ENCODE measurements around the gene MYO1D.

The MYO1D gene

GRCh38 chr17:32752934-32753333 lies 124.0 kb downstream of the MYO1D start:
- no peak for DNase-seq (ENCODE audit: low read depth, low spot score)
- no peak overlapping the region for H3K4me3 ChIP-seq (ENCODE audit: low read depth, low read length)
- POLR2A ChIA-PET = no interaction called here
- CTCF ChIA-PET = interaction anchor here (1.0 to 11.3 kb wide), 6 partner anchors 94 to 290 kb away, joined by 3 to 160 read pairs (median 11); partner anchors contain the start of gene CDK5R1
- no peak for TF ChIP-seq CTCF (IDR thresholded peaks at IDR 0.05; ENCODE audit: insufficient read depth, low read length, missing control alignments)

GRCh38 chr17:32747856-32748255 lies 129.1 kb downstream of the MYO1D start:
- CTCF ChIA-PET = interaction anchor here (11.3 kb wide), 1 partner anchor 285 kb away, joined by 160 read pairs; no protein-coding TSS in a partner anchor
- no peak for DNase-seq (ENCODE audit: low read depth, low spot score)

GRCh38 chr17:32746698-32747097 lies 130.2 kb downstream of the MYO1D start:
- no peak for TF ChIP-seq CTCF (IDR thresholded peaks at IDR 0.05; ENCODE audit: insufficient read depth, low read length, missing control alignments)
- H3K4me3 ChIP-seq (ENCODE audit: low read depth, low read length) = no peak overlapping the region
- ChIA-PET POLR2A (no interaction called here), CTCF (interaction anchor here (1.1 to 11.3 kb wide), 3 partner anchors 10 to 283 kb away, joined by 5 to 160 read pairs (median 5); no protein-coding TSS in a partner anchor)
- no peak for DNase-seq (ENCODE audit: low read depth, low spot score)

More at GRCh38 chr17:32747856-32748255, 129.1 kb downstream of the MYO1D start:
- no peak overlapping the region for H3K4me3 ChIP-seq (ENCODE audit: low read depth, low read length)
- POLR2A ChIA-PET = no interaction called here
- TF ChIP-seq CTCF (IDR thresholded peaks at IDR 0.05; ENCODE audit: insufficient read depth, low read length, missing control alignments) = no peak

GRCh38 chr17:32746280-32746679 lies 130.6 kb downstream of the MYO1D start:
- H3K4me3 ChIP-seq (ENCODE audit: low read depth, low read length) = no peak overlapping the region
- no peak for TF ChIP-seq CTCF (IDR thresholded peaks at IDR 0.05; ENCODE audit: insufficient read depth, low read length, missing control alignments)
- POLR2A ChIA-PET = no interaction called here
- DNase-seq (ENCODE audit: low read depth, low spot score) = no peak
- CTCF ChIA-PET = interaction anchor here (0.9 to 11.3 kb wide), 4 partner anchors 11 to 283 kb away, joined by 3 to 160 read pairs (median 5); no protein-coding TSS in a partner anchor

- TF ChIP-seq CTCF (IDR thresholded peaks at IDR 0.05; ENCODE audit: insufficient read depth, low read length, missing control alignments) = no peak
- no peak overlapping the region for H3K4me3 ChIP-seq (ENCODE audit: low read depth, low read length)
- CTCF ChIA-PET = no interaction called here
- no peak for DNase-seq (ENCODE audit: low read depth, low spot score)
- POLR2A ChIA-PET = no interaction called here
Observed at GRCh38 chr17:32742681-32743538, 134.0 kb downstream of the MYO1D start.

- no peak overlapping the region for H3K4me3 ChIP-seq (ENCODE audit: low read depth, low read length)
- no peak for TF ChIP-seq CTCF (IDR thresholded peaks at IDR 0.05; ENCODE audit: insufficient read depth, low read length, missing control alignments)
- no peak for DNase-seq (ENCODE audit: low read depth, low spot score)
- POLR2A ChIA-PET = no interaction called here
- CTCF ChIA-PET = no interaction called here
Observed at GRCh38 chr17:32741381-32741780, 135.5 kb downstream of the MYO1D start.

Measured in AG04449 (cell line).